Measurements from ENCODE around the gene CAPN12. TPM values are rescaled to one million over a fixed set of nuclear protein-coding genes. Genes with fewer than 3 reads are reported as not detected.
A peak's percentile ranks its signal among the peaks of the same experiment; 100 is the strongest.

Gene CAPN12
- total RNA-seq, 2 donors from 2014 or later, result 0.74 to 0.90 TPM

DNA sequence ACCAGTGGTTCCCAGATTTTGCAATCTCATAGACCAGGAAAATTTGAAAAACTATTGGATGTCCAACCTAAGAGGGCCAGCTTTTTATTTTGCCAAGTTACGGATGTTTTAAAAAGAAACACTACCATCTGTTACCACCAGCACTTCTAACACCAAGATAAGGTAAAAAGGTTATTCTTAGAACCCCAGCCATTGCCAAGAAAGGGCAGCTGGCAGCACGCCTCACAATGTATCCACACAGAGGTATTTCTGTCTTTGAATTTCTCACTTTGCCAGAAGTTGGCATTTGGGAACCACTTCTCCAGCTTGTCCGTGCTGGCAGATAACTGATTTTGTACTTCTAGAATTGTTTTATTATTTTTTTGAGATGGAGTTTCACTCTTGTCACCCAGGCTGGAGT lies 28.7 kb downstream of the CAPN12 start:
- peak overlapping the region; percentile 86 to 93 for H3K27ac ChIP-seq
- DNase-seq (ENCODE audit: low spot score), result no peak
- no peak overlapping the region for H3K4me3 ChIP-seq
- H3K4me1 ChIP-seq, result peaks cover 3 to 92% of the 10 kb centered on the region in 2 donors
- TF ChIP-seq, protein P1, sequence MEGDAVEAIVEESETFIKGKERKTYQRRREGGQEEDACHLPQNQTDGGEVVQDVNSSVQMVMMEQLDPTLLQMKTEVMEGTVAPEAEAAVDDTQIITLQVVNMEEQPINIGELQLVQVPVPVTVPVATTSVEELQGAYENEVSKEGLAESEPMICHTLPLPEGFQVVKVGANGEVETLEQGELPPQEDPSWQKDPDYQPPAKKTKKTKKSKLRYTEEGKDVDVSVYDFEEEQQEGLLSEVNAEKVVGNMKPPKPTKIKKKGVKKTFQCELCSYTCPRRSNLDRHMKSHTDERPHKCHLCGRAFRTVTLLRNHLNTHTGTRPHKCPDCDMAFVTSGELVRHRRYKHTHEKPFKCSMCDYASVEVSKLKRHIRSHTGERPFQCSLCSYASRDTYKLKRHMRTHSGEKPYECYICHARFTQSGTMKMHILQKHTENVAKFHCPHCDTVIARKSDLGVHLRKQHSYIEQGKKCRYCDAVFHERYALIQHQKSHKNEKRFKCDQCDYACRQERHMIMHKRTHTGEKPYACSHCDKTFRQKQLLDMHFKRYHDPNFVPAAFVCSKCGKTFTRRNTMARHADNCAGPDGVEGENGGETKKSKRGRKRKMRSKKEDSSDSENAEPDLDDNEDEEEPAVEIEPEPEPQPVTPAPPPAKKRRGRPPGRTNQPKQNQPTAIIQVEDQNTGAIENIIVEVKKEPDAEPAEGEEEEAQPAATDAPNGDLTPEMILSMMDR (IDR thresholded peaks at IDR 0.05), result no peak
- H3K9me3 ChIP-seq, result no peaks in the 10 kb centered on the region
- no peaks in the 10 kb centered on the region for H3K27me3 ChIP-seq
- peaks cover 98% of the 10 kb centered on the region for H3K36me3 ChIP-seq

DNA sequence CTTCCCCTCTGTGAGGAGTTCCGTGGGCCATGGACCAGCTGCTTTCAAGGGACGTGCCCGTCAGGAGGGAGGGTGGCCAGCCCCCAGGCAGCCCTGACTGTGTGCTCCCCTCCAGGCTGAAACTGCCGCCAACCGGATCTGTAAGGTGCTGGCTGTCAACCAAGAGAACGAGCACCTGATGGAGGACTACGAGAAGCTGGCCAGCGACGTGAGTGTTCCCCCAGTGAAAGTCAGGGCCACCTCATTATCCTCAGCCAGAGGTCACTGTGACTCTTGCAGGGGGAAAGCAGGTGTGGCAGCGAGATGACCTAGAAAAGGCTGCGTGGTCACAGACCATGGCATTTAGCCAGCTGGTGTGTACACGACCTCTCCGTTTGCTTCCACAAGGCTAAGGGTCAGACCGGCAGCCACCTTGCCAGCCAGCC lies 29.9 kb downstream of the CAPN12 start:
- H3K9me3 ChIP-seq, result no peaks in the 10 kb centered on the region
- peaks cover 3 to 92% of the 10 kb centered on the region in 2 donors for H3K4me1 ChIP-seq
- no peak for DNase-seq (ENCODE audit: low spot score)
- no peaks in the 10 kb centered on the region for H3K27me3 ChIP-seq
- TF ChIP-seq, protein P1 (IDR thresholded peaks at IDR 0.05), result no peak
- H3K36me3 ChIP-seq, result peaks cover 98% of the 10 kb centered on the region
- peak overlapping the region; percentile 86 to 93 for H3K27ac ChIP-seq
- no peak overlapping the region for H3K4me3 ChIP-seq

DNA sequence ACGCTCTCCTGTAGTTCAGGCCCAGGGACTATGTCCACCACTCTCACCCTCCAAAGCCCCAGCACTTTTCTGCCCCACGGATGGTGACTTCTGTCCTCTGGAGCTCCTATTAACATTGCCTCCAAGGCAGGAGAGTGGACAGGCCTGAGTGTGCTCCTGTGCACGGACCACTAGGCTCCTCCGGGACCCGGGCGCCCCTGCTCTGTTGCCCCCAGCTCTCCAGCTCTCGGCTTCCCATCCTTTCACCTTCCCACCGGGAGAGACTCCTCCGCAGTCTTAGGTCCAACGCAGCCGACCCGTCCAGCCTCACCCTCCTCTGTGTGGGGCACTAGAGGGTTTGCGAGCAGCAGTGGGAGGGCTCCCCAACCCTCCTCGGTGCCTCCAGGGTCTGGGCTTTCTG lies 30.4 kb downstream of the CAPN12 start:
- DNase-seq (ENCODE audit: low spot score), result no peak
- Histone ChIP-seq H3K9me3 (no peaks in the 10 kb centered on the region), H3K27me3 (no peaks in the 10 kb centered on the region), H3K4me3 (no peak overlapping the region), H3K27ac (peak overlapping the region; percentile 86 to 93), H3K4me1 (peaks cover 3 to 92% of the 10 kb centered on the region in 2 donors), H3K36me3 (peaks cover 99% of the 10 kb centered on the region)
- TF ChIP-seq, protein P1 (IDR thresholded peaks at IDR 0.05), result no peak

DNA sequence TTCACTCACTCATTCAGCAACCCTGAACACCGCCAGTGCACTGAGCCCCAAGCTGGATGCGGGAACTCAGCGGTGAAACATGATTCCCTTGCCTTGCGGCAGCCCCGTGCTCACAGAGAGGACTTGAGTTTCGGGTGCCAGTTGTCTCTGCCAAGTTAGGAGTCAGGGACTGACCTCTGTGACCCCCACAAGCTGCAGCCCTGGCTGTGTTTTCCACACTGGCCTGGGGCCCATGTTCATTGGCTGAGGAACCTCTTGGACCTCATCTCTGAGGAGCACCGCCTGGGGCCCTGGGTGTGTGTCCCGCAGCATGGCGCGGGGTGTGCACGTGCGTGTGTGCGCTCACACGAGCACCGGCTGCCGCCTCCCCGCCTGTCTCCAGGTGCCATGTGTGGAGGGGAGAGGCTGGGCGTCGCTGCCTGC lies 31.0 kb downstream of the CAPN12 start:
- H3K9me3 ChIP-seq, result no peaks in the 10 kb centered on the region
- peaks cover 99% of the 10 kb centered on the region for H3K36me3 ChIP-seq
- H3K4me3 ChIP-seq, result no peak overlapping the region
- peaks cover 3 to 92% of the 10 kb centered on the region in 2 donors for H3K4me1 ChIP-seq
- H3K27me3 ChIP-seq, result no peaks in the 10 kb centered on the region
- peak overlapping the region; percentile 86 to 93 for H3K27ac ChIP-seq
- peak; percentile 79 for DNase-seq (ENCODE audit: low spot score)
- TF ChIP-seq, protein P1 (IDR thresholded peaks at IDR 0.05), result no peak

DNA sequence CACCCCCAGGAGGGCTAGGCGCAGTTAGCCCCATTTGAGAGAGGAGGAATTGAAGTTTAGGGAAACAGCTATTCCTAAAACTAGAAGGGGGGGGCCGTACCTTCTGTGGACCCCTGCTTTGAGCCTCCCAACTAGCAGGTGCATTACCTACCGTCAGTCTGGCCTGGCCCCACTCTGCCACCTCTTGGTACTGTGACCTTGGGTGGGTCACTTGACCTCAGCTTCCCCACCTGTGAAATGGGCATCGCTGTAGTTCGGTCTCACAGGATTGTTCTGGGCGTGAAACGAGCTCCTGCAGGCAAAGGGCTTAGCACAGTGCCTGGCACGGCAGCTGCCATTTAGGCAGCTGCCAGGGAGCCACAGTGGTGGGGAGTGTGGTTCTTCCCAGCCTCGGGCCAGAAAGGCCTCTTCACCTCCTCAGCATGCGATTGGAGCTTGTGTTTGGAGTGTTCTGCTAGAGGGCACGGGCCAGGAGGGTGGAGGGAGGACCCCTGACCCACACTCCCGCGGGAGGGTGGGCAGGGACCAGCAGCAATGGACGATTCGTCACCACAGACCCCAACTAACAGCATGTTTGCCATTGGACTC lies 32.0 kb downstream of the CAPN12 start:
- DNase-seq (ENCODE audit: low spot score), result no peak
- Histone ChIP-seq H3K4me1 (peaks cover 3 to 94% of the 10 kb centered on the region in 2 donors), H3K4me3 (no peak overlapping the region), H3K27me3 (no peaks in the 10 kb centered on the region), H3K36me3 (peaks cover 99% of the 10 kb centered on the region), H3K9me3 (no peaks in the 10 kb centered on the region), H3K27ac (peak overlapping the region; percentile 86 to 93)
- TF ChIP-seq, protein P1 (IDR thresholded peaks at IDR 0.05), result no peak

DNA sequence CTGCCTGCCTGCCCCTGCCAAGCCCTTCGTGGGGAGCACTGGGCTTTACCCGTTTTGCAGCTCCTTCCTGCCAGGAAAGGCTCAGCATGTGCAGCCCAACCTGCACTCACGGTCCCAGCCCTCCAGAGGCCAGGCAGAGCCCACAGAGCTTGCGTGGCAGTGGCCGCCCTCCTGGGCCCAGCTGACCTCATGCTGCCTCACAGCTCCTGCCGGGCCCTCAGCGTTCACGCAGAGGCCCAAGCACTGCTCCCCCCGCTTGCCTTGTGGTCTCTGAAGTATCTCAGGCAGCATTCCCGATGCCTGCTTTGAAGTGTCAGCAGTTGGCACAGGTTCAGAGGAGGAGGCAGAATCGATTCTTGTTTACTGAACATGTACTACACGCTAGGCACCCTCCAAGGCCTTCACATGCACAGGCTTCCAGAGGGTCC lies 32.5 kb downstream of the CAPN12 start:
- Histone ChIP-seq H3K27ac (peak overlapping the region; percentile 86 to 93), H3K4me1 (peaks cover 3 to 94% of the 10 kb centered on the region in 2 donors), H3K9me3 (no peaks in the 10 kb centered on the region), H3K4me3 (no peak overlapping the region), H3K27me3 (no peaks in the 10 kb centered on the region), H3K36me3 (peaks cover 99% of the 10 kb centered on the region)
- no peak for DNase-seq (ENCODE audit: low spot score)
- TF ChIP-seq, protein P1 (IDR thresholded peaks at IDR 0.05), result peak in 1 of 2 donors; percentile 10

All from right atrium auricular region (tissue), 2 donors.